Measurements from ENCODE around the gene DNAH14.

The DNAH14 gene

GRCh38 chr1:225191199-225191753 lies 261.8 kb downstream of the DNAH14 start (continued):
- no peak for TF ChIP-seq TSHZ1 (tag by site-specific recombination; IDR thresholded peaks at IDR 0.05; ENCODE audit: borderline replicate concordance)
- peak; percentile 89 for TF ChIP-seq SETDB1 (IDR thresholded peaks at IDR 0.05; ENCODE audit: insufficient read length, low read length)
- no peak for TF ChIP-seq ZNF280C (tag by site-specific recombination; IDR thresholded peaks at IDR 0.05)
- TF ChIP-seq ZBTB7A (tag by site-specific recombination; IDR thresholded peaks at IDR 0.05; ENCODE audit: low read depth): no peak
- TF ChIP-seq ZNF112 (tag by site-specific recombination; IDR thresholded peaks at IDR 0.05): no peak
- no peak for TF ChIP-seq ZNF843 (tag by site-specific recombination; IDR thresholded peaks at IDR 0.05)
- no peak for TF ChIP-seq KLF1 (tag by site-specific recombination; IDR thresholded peaks at IDR 0.05)
- TF ChIP-seq ZSCAN5A (tag by site-specific recombination; IDR thresholded peaks at IDR 0.05): no peak
- TF ChIP-seq ZNF48 (tag by site-specific recombination; IDR thresholded peaks at IDR 0.05): no peak
- TF ChIP-seq KLF8 (tag by site-specific recombination; IDR thresholded peaks at IDR 0.05): no peak
- 0 out of 2 replicates have a peak, but pooled peaks have one; percentile 59 for TF ChIP-seq ZNF280D (tag by site-specific recombination; IDR thresholded peaks at IDR 0.05)
- peak; percentile 43 for TF ChIP-seq ZNF510 (tag by site-specific recombination; IDR thresholded peaks at IDR 0.05; ENCODE audit: insufficient replicate concordance)
- no peak for TF ChIP-seq ELK4 (IDR thresholded peaks at IDR 0.05; ENCODE audit: borderline replicate concordance, low read depth, low read length)
- TF ChIP-seq ZBTB44 (tag by site-specific recombination; IDR thresholded peaks at IDR 0.05): no peak
- no peak for TF ChIP-seq ZNF596 (tag by site-specific recombination; IDR thresholded peaks at IDR 0.05)
- no peak for TF ChIP-seq MEIS1 (CRISPR knock-in tag; IDR thresholded peaks at IDR 0.05; ENCODE audit: borderline replicate concordance)
- peak; percentile 60 for TF ChIP-seq ZNF585B (tag by site-specific recombination; IDR thresholded peaks at IDR 0.05)
- TF ChIP-seq ZNF274 (IDR thresholded peaks at IDR 0.05; ENCODE audit: low read length): no peak
- TF ChIP-seq ZNF274 (tag by site-specific recombination; IDR thresholded peaks at IDR 0.05; ENCODE audit: borderline replicate concordance): 0 out of 2 replicates have a peak, but pooled peaks have one; percentile 28
- no peak for TF ChIP-seq ZBTB10 (tag by site-specific recombination; IDR thresholded peaks at IDR 0.05)
- no peak for TF ChIP-seq ZNF132 (tag by site-specific recombination; IDR thresholded peaks at IDR 0.05; ENCODE audit: borderline replicate concordance)
- no peak for TF ChIP-seq ZNF391 (tag by site-specific recombination; IDR thresholded peaks at IDR 0.05; ENCODE audit: borderline replicate concordance, low read depth)
- no peak for TF ChIP-seq ZNF221 (tag by site-specific recombination; IDR thresholded peaks at IDR 0.05; ENCODE audit: borderline replicate concordance)
